Activated CD4-positive, alpha-beta T cell treated with anti-CD3 and anti-CD28 coated beads, Interleukin-2, amount 10 ng/mL, durations not matched to agents 7 days and 5 days (primary cell): ENCODE data around the gene PTPN18. TPM values are rescaled to one million over a fixed set of nuclear protein-coding genes. Genes with fewer than 3 reads are reported as not detected.

Experiments
- CTCF ChIA-PET: fragments of 350-600 bp; sonication (Branson Sonifier 250); formaldehyde crosslinking; loops from one replicate; lab custom pipeline; 2021; ENCODE audit warnings: antibody characterized with exemption; lab: Charles Lee
- POLR2A ChIA-PET: fragments of 350-600 bp; sonication (Branson Sonifier 250); formaldehyde crosslinking; loops from one replicate; lab custom pipeline; 2021; ENCODE audit warnings: antibody characterized with exemption; lab: Charles Lee
- DNase-seq: peaks from one replicate; pipeline ENCODE4 v3.0.0-alpha.2; 2020
- H3K27ac Mint-ChIP-seq: one replicate; pipeline ENCODE4 v1.8.0; 2021; ENCODE audit warnings: mild to moderate bottlenecking, moderate library complexity, mixed read lengths
- H3K27me3 Mint-ChIP-seq: one replicate; pipeline ENCODE4 v1.8.0; 2021; ENCODE audit warnings: mixed read lengths
- H3K36me3 Mint-ChIP-seq: one replicate; pipeline ENCODE4 v1.8.0; 2021; ENCODE audit warnings: low read depth, mixed read lengths
- H3K4me1 Mint-ChIP-seq: one replicate; pipeline ENCODE4 v1.8.0; 2021; ENCODE audit warnings: mixed read lengths
- H3K4me3 Mint-ChIP-seq: one replicate; pipeline ENCODE4 v1.8.0; 2021; ENCODE audit warnings: mild to moderate bottlenecking, moderate library complexity, mixed read lengths
- H3K9me3 Mint-ChIP-seq: one replicate; pipeline ENCODE4 v1.8.0; 2021; ENCODE audit warnings: mixed read lengths
- total RNA-seq, 2 experiments: library from RNA; stranded (reverse); gene quantifications; one replicate each; pipeline ENCODE4 v1.2.3, GENCODE V29; 2021

Gene PTPN18
- total RNA-seq, 2 experiments from 2014 or later, result 88.2 to 89.2 TPM

DNA sequence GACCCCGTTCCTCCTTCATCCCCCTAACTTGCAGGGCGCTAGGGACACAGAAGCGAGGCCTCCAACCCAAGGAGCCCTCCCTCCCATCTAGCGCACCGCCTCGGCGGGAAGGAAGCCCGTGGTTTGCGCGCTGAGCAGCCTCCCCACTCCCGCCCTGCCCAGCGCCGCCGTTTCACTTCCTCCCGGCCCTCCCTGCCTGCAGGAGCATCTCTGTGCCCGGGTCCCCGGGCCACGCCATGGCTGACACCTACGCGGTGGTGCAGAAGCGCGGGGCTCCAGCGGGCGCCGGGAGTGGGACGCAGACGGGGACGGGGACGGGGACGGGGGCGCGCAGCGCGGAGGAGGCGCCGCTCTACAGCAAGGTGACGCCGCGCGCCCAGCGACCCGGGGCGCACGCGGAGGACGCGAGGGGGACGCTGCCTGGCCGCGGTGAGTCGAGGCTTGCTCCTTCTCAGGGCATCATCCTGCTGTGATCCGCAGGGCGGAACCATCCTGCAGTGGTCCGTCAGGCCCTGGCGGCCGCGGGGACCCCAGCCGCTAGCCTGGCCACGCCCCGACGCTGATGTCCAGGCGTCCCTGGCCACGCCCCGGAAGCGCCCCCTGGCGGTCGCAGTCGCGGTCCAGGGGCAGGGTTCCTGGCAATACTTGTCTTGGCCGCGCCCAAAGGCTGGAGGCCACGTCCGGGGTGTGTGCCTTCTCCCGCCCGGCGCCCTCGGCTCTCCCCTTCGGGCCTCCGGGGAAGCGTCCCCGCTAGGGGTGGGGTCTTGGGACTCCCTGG lies 16.4 kb downstream of the PTPN18 start:
- peaks cover 67% of the 10 kb centered on the region for H3K4me1 Mint-ChIP-seq
- CTCF ChIA-PET, result interaction anchor here (1.1 to 2.6 kb wide), 4 partner anchors 19 to 30 kb away, joined by 3 to 20 read pairs (median 5); partner anchors contain the start of gene IMP4
- POLR2A ChIA-PET, result interaction anchor here (0.7 to 1.9 kb wide), 2 partner anchors 19 to 30 kb away, joined by 3 to 10 read pairs; partner anchors contain the start of gene IMP4
- peaks cover 51% of the 10 kb centered on the region for H3K36me3 Mint-ChIP-seq
- H3K27ac Mint-ChIP-seq, result peak overlapping the region; percentile 95
- H3K4me3 Mint-ChIP-seq, result peak overlapping the region; percentile 86
- H3K27me3 Mint-ChIP-seq, result no peaks in the 10 kb centered on the region
- H3K9me3 Mint-ChIP-seq, result no peaks in the 10 kb centered on the region
- peak; percentile 80 for DNase-seq

DNA sequence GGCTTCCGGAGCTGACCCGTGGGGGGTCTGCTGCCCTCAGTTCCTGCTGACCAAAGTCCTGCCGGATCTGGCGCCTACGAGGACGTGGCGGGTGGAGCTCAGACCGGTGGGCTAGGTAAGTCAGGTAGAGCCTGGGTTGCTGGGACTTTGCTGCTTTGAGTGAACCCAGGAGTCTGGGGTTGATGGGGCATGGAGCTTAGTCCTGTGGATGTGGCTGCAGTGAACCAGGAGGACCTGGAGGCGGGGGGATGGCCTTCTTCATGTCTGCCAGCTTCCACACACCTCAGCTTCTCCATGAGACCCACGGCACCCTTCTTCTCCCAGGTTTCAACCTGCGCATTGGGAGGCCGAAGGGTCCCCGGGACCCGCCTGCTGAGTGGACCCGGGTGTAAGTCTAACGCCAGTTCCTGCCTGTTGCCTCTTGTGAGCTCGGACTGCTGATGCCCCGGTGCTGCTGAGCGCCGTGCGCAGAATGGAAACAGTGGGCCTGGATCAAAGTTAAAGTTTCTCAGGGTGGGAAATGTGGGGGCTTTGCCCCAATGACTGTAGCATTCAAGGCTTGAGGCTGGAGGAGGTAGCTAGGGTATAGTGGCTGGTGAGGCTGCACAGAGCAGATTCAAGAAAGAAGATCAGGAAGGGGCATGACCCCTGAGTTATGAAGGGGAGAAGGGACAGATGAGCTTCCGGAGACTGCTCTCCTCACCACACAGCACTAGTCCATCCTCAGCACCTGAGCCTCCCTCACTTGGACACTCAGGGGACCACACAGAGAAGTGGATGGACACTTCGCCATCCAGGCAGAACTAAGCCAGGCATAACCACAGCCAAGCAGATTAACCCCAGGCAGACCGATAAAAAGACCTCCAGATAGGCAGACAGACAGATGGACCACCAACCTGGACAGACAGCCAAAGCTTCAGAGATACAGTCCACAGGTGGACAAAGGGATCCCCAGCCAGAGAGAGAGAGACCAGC lies 17.3 kb downstream of the PTPN18 start:
- ChIA-PET CTCF (interaction anchor here (0.6 to 2.6 kb wide), 8 partner anchors 11 to 80 kb away, joined by 3 to 20 read pairs (median 4); partner anchors contain the start of genes IMP4 and PTPN18), POLR2A (interaction anchor here (0.6 to 1.9 kb wide), 4 partner anchors 18 to 720 kb away, joined by 3 to 10 read pairs (median 4); partner anchors contain the start of genes FAM168B and IMP4)
- peak overlapping the region; percentile 83 for H3K27ac Mint-ChIP-seq
- no peaks in the 10 kb centered on the region for H3K9me3 Mint-ChIP-seq
- peak overlapping the region; percentile 86 for H3K4me3 Mint-ChIP-seq
- peaks cover 75% of the 10 kb centered on the region for H3K4me1 Mint-ChIP-seq
- no peaks in the 10 kb centered on the region for H3K27me3 Mint-ChIP-seq
- H3K36me3 Mint-ChIP-seq, result peaks cover 55% of the 10 kb centered on the region
- DNase-seq, result no peak

- H3K4me1 Mint-ChIP-seq, result peaks cover 80% of the 10 kb centered on the region
- peaks cover 59% of the 10 kb centered on the region for H3K36me3 Mint-ChIP-seq
- POLR2A ChIA-PET, result interaction anchor here (0.5 to 1.9 kb wide), 2 partner anchors 11 to 31 kb away, joined by 3 to 10 read pairs; partner anchors contain the start of gene IMP4
- DNase-seq, result no peak
- peak overlapping the region; percentile 86 for H3K4me3 Mint-ChIP-seq
- H3K9me3 Mint-ChIP-seq, result no peaks in the 10 kb centered on the region
- no peaks in the 10 kb centered on the region for H3K27me3 Mint-ChIP-seq
- CTCF ChIA-PET, result interaction anchor here (0.6 to 2.6 kb wide), 9 partner anchors 10 to 208 kb away, joined by 3 to 20 read pairs (median 4); partner anchors contain the start of genes IMP4 and PTPN18
- H3K27ac Mint-ChIP-seq, result peak overlapping the region; percentile 83
Observed at GRCh38 chr2:130373808-130374365, 18.0 kb downstream of the PTPN18 start.

DNA sequence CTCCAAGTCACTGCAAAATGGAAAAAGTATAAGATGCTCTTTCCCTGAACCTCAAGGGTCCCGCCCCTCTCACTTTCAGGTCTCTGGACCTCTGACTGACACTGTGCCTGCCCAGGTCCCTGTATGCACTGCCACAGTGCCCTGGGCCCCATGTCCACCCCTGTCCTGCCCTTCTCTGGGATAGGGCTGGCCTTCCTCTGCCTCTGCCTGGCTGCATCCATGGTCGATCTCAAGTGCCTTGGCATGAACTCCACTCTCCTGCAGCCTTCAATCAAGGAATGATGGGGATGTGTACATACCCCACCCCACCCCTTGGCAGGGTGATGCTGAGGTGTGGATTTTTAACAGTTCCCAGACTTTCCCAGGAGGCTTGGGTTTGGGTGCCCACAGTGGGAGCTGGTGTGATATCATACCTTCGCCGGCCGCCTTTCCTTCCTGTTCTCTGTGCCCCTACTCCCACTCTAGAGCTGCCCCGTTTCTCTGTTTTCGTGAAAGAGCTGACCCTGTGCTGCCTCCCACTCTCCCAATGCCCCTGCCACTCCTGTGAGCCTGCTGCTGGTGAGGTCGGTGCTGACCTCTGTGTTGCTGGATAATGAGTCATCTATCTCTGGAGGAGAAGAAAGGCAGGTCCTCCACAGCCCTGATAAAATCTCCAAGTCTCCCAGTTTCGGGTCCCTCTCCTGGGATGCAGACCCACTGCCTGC lies 18.9 kb downstream of the PTPN18 start:
- ChIA-PET POLR2A (no interaction called here), CTCF (interaction anchor here (2.6 kb wide), 1 partner anchor 33 kb away, joined by 20 read pairs; the partner anchor contains the start of gene IMP4)
- DNase-seq, result no peak
- Mint-ChIP-seq H3K27me3 (no peaks in the 10 kb centered on the region), H3K4me3 (peak overlapping the region; percentile 40), H3K4me1 (peaks cover 86% of the 10 kb centered on the region), H3K9me3 (no peaks in the 10 kb centered on the region), H3K36me3 (peaks cover 65% of the 10 kb centered on the region), H3K27ac (peak overlapping the region; percentile 55)

GRCh38 chr2:130375291-130376266 lies 19.7 kb downstream of the PTPN18 start:
- DNase-seq, result no peak
- Mint-ChIP-seq H3K4me1 (peaks cover 86% of the 10 kb centered on the region), H3K9me3 (no peaks in the 10 kb centered on the region), H3K27ac (no peak overlapping the region), H3K27me3 (no peaks in the 10 kb centered on the region), H3K4me3 (no peak overlapping the region), H3K36me3 (peaks cover 69% of the 10 kb centered on the region)
- ChIA-PET CTCF (no interaction called here), POLR2A (interaction anchor here (0.6 kb wide), 1 partner anchor 201 kb away, joined by 3 read pairs; no protein-coding TSS in a partner anchor)

DNA sequence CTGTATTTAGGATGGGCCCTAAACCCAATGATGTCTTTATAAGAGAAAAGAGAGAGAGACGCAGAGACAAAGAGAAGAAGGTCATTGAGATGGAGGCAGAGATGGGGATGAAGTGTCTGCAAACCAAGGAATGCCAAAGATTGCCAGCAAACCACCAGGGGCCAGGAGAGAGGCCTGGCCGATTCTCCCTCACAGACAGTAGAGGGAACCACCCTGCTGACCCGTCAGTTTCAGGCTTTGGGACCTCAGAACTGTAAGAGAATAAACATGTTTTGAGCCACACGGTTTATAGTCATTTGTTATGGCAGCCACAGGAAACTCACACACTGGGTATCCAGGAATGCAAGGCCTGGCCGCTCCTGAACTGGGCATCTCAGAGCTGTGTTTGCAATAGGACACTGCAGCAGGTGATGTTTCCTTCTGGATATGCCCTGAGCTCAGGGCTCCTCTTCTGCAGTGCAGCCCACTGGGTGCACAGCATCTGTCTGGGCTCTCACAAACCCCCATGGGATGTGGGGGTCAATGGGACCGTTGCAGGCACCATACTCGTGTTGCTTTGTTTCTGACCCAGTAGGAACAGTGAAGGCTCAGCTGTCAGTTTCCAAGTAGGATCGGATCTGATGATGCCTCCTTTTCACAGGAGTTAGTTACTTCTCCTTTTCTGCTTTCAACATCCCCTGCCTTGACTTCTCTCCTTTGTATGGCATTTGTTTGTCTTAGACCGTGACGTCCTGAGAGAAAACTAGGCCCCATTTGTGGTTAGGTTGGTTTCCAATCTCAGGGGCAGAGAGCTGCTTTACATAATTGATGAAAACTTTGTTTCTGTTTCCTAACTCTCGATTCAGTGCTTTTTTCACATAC lies 20.8 kb downstream of the PTPN18 start:
- Mint-ChIP-seq H3K9me3 (no peaks in the 10 kb centered on the region), H3K27me3 (no peaks in the 10 kb centered on the region), H3K4me1 (peaks cover 83% of the 10 kb centered on the region), H3K27ac (peak overlapping the region; percentile 65), H3K4me3 (no peak overlapping the region), H3K36me3 (peaks cover 75% of the 10 kb centered on the region)
- ChIA-PET POLR2A (interaction anchor here (0.6 to 0.9 kb wide), 3 partner anchors 51 to 202 kb away, joined by 3 read pairs; partner anchors contain the start of gene SMPD4), CTCF (interaction anchor here (0.8 to 1.9 kb wide), 4 partner anchors 9 to 195 kb away, joined by 3 to 5 read pairs (median 4); partner anchors contain the start of gene SMPD4)
- DNase-seq, result no peak

DNA sequence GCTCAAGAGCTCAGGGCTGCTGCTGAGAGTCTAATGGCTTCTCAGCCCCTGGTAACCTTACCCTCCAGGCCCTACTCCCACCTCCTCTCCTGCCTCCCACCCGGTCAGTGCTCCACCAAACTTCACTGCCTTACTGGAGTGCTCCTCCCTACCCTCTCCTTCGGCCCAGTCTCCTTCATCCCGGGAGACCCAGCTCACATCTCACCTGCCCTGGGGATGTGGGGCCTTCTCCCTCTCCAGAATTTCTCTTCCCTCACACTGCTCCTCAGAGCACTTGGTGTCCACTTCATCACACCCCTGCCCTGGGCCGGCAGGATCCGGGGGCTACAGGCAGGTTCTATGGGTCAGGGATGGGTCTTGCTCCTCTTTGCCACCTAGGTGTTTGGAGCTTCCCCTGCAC lies 21.6 kb downstream of the PTPN18 start:
- Mint-ChIP-seq H3K9me3 (no peaks in the 10 kb centered on the region), H3K4me1 (peaks cover 80% of the 10 kb centered on the region), H3K27me3 (no peaks in the 10 kb centered on the region), H3K36me3 (peaks cover 79% of the 10 kb centered on the region), H3K27ac (peak overlapping the region; percentile 55), H3K4me3 (no peak overlapping the region)
- no peak for DNase-seq
- ChIA-PET CTCF (interaction anchor here (0.8 to 2.6 kb wide), 5 partner anchors 9 to 196 kb away, joined by 3 to 10 read pairs (median 4); partner anchors contain the start of gene SMPD4), POLR2A (interaction anchor here (0.6 kb wide), 1 partner anchor 51 kb away, joined by 3 read pairs; no protein-coding TSS in a partner anchor)

DNA sequence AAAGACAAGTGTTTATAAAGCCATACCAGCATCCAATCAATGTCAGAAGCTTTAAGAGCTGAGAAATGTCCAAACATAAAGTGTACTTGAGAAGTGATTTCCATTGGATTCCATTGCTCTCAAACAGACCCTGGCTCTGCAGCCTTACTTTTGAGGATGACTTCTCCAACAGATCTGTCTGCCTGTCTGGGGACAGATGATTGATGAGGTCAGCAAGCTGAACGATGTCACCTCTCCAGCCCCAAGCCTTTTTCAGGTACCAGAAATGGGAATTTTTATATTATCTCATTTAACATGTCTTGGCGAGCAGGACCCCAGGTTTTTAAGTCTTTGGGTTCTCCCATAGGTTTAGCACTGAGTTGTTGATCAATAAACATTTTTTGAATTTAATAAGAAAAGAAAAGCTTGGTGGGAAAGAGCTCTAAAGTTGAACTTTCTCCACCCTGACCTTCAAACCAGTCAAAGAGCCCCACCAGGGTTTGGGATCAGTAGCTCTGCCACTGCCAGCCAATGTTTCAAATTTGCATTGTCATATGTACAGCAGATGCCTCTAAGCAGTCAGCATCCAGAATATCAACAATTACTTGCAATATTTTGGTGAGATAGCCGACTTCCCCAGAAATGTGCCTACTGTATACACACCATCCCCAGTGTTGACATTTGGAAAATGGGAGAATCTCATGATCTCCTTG lies 22.5 kb downstream of the PTPN18 start:
- no peak for DNase-seq
- Mint-ChIP-seq H3K27ac (no peak overlapping the region), H3K27me3 (no peaks in the 10 kb centered on the region), H3K4me3 (no peak overlapping the region), H3K36me3 (peaks cover 80% of the 10 kb centered on the region), H3K9me3 (no peaks in the 10 kb centered on the region), H3K4me1 (peaks cover 74% of the 10 kb centered on the region)
- POLR2A ChIA-PET, result no interaction called here
- CTCF ChIA-PET, result interaction anchor here (0.6 to 2.6 kb wide), 4 partner anchors 11 to 20 kb away, joined by 3 to 10 read pairs (median 4); no protein-coding TSS in a partner anchor

DNA sequence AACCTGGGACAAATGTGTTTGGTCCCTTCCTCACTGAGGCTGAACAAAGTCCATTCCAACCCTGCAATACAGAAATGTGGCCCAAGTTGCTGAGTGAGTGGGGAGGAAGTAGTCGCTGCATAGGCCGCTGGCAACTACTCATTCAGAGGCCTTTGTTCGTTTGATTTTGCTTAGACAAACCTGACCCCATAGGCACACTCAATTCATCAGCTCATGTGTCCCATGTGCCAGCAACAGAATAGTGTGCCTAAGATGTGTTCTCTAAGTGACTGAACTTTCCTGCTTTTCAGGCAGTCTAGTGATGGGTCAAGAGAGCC lies 23.0 kb downstream of the PTPN18 start:
- Mint-ChIP-seq H3K4me3 (no peak overlapping the region), H3K36me3 (peaks cover 75% of the 10 kb centered on the region), H3K27me3 (no peaks in the 10 kb centered on the region), H3K27ac (no peak overlapping the region), H3K9me3 (no peaks in the 10 kb centered on the region), H3K4me1 (peaks cover 69% of the 10 kb centered on the region)
- CTCF ChIA-PET, result interaction anchor here (2.6 kb wide), 1 partner anchor 10 kb away, joined by 10 read pairs; no protein-coding TSS in a partner anchor
- DNase-seq, result no peak
- POLR2A ChIA-PET, result no interaction called here
